Measurements from ENCODE around the gene PAX7.

Gene PAX7

DNA sequence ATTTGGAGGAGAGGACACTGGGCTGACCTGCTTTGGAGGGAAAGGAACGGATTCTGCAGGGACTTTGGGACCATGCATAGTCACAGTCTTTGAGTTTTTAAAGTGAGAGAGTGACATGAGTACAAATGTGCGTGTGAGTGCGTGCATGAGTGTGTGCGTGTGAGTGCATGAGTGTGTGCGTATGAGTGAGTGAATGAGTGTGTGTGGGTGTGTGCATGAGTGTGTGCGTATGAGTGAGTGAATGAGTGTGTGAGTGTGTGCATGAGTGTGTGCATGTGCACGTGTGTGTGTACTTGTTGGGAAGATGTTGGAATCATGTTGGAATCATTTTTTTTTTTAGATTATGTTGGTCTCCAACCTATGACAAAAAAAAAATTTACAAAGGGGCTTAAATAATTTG lies 70.5 kb downstream of the PAX7 start:
- DNase-seq (ENCODE audit: low read depth in 2 of 2, low spot score in 1 of 2), result no peak

- DNase-seq (ENCODE audit: low read depth in 2 of 2, low spot score in 1 of 2), result no peak
Observed at GRCh38 chr1:18703041-18703621, 72.5 kb downstream of the PAX7 start.

DNA sequence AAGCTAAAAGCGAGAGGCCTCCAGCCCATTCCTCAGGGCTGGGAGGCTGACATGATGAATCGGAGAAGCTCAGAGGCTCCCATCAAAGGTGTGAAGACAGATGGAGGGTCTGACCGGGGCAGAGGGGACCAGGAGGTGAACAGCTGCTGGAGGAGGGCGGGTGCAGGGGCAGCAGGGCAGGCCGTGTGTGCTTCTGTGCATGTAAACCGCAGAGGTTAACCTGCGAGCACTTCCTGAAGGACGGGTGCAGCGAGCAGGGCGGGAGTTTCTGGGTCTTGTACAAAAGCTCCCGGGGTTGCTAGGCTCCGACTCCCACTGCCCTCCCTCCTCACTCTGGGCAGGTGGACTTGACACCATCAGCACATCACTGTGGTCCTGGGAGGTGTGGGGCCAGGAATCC lies 75.2 kb downstream of the PAX7 start:
- no peak for DNase-seq (ENCODE audit: low read depth in 2 of 2, low spot score in 1 of 2)

DNA sequence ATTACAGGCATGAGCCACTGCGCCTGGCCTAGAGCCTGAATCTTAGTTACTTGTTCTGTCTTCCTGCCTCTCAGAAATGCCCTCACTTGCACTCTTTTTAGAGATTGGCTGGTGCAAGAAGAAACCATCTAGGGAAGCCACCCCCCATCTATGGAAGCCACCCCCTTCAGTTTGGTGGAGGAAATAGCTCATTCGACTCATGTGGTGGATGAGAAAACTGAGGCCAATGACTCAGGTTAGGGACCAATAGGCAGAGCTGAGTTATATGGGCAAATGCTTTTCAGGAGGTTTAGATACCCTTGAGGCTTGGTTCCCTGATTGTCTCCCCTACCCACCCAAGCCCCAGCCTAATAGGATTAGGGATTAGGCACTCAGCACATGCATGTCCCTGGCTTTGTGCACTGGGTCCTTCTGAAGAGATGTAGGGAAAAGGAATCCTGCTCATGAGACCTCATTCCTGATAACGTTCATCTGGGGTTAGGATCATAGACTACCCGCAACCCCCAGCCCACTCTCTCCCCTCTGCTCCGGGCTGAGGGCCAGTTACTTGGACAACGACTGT lies 77.1 kb downstream of the PAX7 start:
- DNase-seq (ENCODE audit: low read depth in 2 of 2, low spot score in 1 of 2), result no peak

- DNase-seq (ENCODE audit: low read depth in 2 of 2, low spot score in 1 of 2), result no peak
Observed at GRCh38 chr1:18710002-18710401, 79.4 kb downstream of the PAX7 start.

DNA sequence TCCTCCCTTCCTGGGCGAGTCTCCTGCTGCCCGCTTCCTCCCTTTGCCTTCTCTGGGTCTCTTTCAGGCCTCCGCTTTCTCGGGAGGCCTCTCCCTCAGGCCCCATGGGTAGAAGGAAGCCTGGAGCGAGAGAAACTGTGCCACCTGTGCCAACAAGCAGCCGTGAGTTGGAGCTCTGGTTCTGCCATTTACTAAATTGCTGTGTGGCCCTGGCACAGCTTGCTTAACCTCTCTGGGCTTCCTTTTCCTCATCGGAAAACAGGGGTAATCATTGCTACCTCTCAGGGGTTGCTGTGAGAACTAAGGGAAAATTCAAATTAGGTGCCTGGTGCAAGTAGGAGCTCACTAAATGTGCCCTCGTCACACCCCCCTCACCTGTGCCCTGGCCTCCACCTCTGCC lies 80.4 kb downstream of the PAX7 start:
- no peak for DNase-seq (ENCODE audit: low read depth in 2 of 2, low spot score in 1 of 2)

GRCh38 chr1:18711536-18712251 lies 81.0 kb downstream of the PAX7 start:
- DNase-seq (ENCODE audit: low read depth in 2 of 2, low spot score in 1 of 2), result no peak

- DNase-seq (ENCODE audit: low read depth in 2 of 2, low spot score in 1 of 2), result no peak
Observed at GRCh38 chr1:18712252-18712600, 81.6 kb downstream of the PAX7 start.

- no peak for DNase-seq (ENCODE audit: low read depth in 2 of 2, low spot score in 1 of 2)
Observed at GRCh38 chr1:18714404-18715175, 83.9 kb downstream of the PAX7 start.

DNA sequence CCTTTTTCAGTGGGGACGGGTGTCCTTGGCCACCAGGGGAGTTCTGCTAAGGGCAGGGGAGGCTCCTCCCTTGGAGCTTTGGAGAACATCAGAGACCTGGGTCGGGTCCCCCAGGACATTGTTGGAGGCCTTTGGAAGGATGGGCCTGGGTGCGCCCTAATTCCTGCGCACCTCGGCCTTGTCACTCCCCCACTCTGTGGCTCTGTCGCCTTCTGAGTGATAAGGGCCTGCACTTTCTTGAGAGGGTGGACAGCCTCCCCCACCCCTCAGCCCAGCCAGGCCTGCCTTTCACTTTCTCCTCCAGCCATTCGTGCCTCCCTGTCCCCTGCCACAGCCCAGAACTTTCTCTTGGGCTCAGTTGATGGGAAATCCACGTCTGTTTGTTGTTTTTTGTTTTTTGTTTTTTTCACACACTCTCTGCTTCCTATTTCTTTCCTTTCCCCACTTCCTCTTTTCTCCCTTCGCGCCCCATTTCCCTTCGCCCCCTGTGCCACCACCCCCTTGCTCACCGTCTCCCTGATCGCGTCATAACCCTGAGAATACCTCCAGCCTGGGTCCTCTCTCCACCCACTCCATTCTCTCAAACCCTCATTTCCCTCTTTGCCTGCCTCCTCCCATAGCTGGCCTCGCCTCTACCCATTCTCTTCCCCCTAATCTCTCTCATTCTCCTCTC lies 85.6 kb downstream of the PAX7 start:
- no peak for DNase-seq (ENCODE audit: low read depth in 2 of 2, low spot score in 1 of 2)

DNA sequence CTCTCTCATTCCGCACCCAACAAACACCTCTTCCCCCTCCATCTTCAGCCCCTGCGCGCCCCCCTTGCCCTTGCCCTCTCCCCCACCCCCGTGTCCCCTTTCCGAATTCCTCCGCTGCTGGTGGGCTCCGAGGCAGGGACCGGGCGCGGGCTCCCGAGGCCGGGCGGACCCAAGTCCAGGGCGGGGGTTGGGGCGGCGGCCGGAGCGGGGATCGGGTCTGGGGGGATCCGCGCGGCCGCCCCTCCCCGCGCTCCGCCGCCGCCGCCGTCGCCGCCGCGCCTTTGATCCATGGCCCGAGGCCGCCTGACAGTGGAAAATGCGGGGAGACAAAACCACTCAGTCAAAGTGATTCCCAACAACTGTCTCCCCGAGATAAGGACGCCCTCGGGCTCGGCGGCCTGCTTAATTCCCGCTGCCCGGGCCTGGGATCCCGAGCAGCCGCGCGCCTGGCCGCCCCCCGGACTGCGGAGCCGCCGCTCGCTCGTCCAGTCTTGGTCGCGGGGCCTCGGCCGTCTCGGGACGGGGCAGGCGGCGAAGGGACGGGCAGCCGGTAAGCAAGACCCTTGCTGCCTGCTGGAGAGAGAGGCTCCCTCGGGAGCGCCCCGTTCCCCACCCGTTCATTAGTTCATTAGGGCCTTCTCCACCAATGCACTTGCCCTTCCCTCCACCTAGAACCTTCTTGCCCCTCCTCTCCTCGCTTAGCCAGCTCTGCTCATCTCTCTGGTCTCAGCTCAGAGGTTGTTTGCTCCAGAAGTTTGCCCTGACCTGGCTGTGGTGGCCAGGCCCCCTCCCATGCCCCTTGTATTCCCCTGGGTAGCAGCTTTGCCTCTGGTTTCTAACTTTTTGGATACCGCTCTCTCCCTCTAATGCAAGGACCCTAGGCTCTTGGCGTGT lies 86.4 kb downstream of the PAX7 start:
- DNase-seq (ENCODE audit: low read depth in 2 of 2, low spot score in 1 of 2), result no peak

DNA sequence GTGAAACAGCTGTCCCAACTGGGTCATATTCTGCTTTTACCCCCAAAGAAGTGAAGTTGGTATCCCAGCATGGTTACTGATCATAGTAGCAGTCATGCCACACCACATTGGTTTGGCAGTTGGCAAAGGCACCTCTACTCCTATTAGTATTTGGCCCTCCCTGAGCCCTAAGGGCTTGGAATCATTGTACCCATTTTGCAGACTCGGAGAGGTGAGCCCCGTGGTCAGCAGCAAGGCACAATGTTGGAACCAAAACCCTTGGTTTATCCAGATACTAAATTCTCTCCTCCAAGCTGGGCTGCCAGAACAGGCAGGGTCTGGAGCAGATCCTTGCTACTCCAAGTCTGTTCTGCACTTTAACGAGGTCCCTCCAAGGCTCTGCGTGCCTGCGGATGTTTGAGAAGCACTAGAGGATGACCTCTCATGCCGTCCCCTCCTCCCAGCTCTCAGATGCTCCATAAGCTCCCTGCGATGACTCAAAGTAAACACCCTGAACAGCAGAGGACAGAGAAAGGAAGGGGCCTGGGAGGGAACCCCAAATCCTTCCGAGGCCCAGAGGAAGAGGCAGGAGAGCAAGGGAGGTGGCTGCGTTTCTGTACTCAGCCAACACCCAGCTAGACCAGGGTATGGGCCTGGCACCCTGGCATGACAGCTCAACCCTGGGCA lies 89.3 kb downstream of the PAX7 start:
- no peak for DNase-seq (ENCODE audit: low read depth in 2 of 2, low spot score in 1 of 2)

DNA sequence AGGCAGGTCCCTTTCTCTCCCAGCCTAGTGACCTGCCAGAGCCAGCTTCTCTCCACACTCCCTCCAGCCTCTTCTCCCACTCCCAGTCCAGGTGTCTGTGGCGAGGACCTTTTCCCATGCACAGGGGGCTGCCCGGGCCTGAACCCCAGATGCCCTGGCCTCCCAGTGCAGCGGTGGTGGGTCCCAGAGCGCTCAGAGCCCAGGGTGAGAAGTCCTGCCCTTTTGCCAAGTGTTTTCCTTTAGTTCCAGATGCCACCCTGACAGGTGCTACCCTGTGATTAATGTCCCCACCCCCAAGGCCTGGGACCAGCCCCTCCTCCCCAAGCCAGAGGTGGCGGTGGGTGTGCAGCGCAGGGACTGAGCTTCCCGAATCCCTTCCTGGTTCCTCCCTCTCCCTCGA lies 90.4 kb downstream of the PAX7 start:
- DNase-seq (ENCODE audit: low read depth in 2 of 2, low spot score in 1 of 2), result no peak

DNA sequence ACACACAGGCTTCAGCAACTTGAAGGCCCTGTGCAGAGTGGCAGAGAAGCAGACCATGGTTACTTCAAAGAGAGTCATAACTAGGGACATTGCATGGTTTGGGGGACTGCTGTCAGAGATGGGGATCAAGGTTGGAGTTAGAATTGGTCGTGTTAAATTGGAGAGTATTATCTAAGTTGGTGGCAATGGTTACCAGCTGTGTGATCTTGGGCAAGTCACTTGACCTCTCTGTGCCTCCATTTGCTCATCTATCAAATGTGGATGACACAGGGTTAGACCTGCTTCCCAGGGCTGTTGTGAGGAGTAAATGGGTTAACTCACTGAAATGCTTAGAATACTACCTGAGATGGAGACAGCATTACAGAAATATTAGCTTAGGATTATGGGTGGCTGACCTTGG lies 91.1 kb downstream of the PAX7 start:
- no peak for DNase-seq (ENCODE audit: low read depth in 2 of 2, low spot score in 1 of 2)

- no peak for DNase-seq (ENCODE audit: low read depth in 2 of 2, low spot score in 1 of 2)
Observed at GRCh38 chr1:18722270-18722669, 91.6 kb downstream of the PAX7 start.

- no peak for DNase-seq (ENCODE audit: low read depth in 2 of 2, low spot score in 1 of 2)
Observed at GRCh38 chr1:18723206-18723605, 92.6 kb downstream of the PAX7 start.

GRCh38 chr1:18723701-18724411 lies 93.2 kb downstream of the PAX7 start:
- no peak for DNase-seq (ENCODE audit: low read depth in 2 of 2, low spot score in 1 of 2)

- DNase-seq (ENCODE audit: low read depth in 2 of 2, low spot score in 1 of 2), result no peak
Observed at GRCh38 chr1:18724801-18725200, 94.2 kb downstream of the PAX7 start.

- DNase-seq (ENCODE audit: low read depth in 2 of 2, low spot score in 1 of 2), result no peak
Observed at GRCh38 chr1:18725231-18725895, 94.7 kb downstream of the PAX7 start.

All from stimulated activated CD8-positive, alpha-beta memory T cell treated with anti-CD3 and anti-CD28 coated beads, Interleukin-4, amount 100 ng/mL, for 4 hours (primary cell).